Lower lobe of right lung (tissue), 2 donors: ENCODE measurements around the gene HINFP. TPM values are rescaled to one million over a fixed set of nuclear protein-coding genes. Genes with fewer than 3 reads are reported as not detected.

Experiments
- ATAC-seq, 2 donors: fragments of 200-7000 bp; cut with Tn5 transposase; one replicate each; pipeline ENCODE4 v1.9.1; 2020 to 2022; ENCODE audit warnings: mild to moderate bottlenecking in 2 of 2, moderate library complexity in 2 of 2
- DNase-seq: peaks from one replicate; pipeline ENCODE4 v3.0.0-alpha.2; 2020
- H3K27ac ChIP-seq: fragments of 200-600 bp; one replicate; pipeline ENCODE4 v1.8.0; 2022
- H3K27me3 ChIP-seq: fragments of 200-600 bp; one replicate; pipeline ENCODE4 v1.8.0; 2022; ENCODE audit warnings: low read depth
- H3K36me3 ChIP-seq: fragments of 200-600 bp; one replicate; pipeline ENCODE4 v1.8.0; 2022; ENCODE audit warnings: mild to moderate bottlenecking
- H3K4me1 ChIP-seq: fragments of 200-600 bp; one replicate; pipeline ENCODE4 v1.8.0; 2022
- H3K4me3 ChIP-seq: fragments of 200-600 bp; one replicate; pipeline ENCODE4 v1.8.0; 2022; ENCODE audit warnings: mild to moderate bottlenecking
- H3K9me3 ChIP-seq: fragments of 200-600 bp; one replicate; pipeline ENCODE4 v1.8.0; 2022
- intact Hi-C: fragments of 100-400 bp; cut with DNase I; formaldehyde crosslinking; loops from one replicate; pipeline ENCODE4 v1.11.0; 2022
- total RNA-seq: library from RNA; stranded (reverse); fragmentation: NEBNext Ultra II Directional; extraction: Animal tissue kit (Norgen Biotek cat#: 25700); gene quantifications from one replicate; pipeline ENCODE4 v1.2.1, GENCODE V29; 2021
- TF ChIP-seq, protein P1 (sequence below): fragments of 200-600 bp; IDR thresholded peaks from one replicate; pipeline ENCODE4 v1.8.0; 2022; ENCODE audit warnings: antibody characterized with exemption, mild to moderate bottlenecking
- donor health status: DM: no; HTN: yes; CAD: no; lungs with severe emphysema.

Gene HINFP
- total RNA-seq, 1 donor from 2014 or later = 31.0 TPM

DNA sequence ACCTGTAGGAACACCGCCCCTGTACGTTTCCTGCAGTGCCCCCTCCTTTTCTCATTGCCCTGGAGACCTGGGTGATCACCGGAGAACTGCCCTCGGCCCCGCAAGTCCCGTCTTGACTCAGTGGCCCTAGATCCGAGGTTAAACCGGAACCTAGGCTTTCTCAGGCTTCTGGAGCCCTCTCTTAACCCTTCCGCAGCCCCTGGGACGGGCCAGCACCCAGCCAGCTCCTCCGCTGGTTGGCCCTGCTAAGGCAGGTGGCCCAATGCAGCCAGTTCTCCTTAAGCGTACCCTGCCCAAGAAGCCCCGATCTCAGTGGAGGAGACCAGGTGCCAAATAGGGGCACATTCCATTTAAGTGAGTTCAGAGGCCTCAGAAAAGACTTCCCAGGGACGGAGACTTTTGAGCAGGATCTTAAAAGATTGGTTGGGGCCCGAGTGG lies 47.9 kb downstream of the HINFP start:
- TF ChIP-seq, protein P1, sequence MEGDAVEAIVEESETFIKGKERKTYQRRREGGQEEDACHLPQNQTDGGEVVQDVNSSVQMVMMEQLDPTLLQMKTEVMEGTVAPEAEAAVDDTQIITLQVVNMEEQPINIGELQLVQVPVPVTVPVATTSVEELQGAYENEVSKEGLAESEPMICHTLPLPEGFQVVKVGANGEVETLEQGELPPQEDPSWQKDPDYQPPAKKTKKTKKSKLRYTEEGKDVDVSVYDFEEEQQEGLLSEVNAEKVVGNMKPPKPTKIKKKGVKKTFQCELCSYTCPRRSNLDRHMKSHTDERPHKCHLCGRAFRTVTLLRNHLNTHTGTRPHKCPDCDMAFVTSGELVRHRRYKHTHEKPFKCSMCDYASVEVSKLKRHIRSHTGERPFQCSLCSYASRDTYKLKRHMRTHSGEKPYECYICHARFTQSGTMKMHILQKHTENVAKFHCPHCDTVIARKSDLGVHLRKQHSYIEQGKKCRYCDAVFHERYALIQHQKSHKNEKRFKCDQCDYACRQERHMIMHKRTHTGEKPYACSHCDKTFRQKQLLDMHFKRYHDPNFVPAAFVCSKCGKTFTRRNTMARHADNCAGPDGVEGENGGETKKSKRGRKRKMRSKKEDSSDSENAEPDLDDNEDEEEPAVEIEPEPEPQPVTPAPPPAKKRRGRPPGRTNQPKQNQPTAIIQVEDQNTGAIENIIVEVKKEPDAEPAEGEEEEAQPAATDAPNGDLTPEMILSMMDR = no peak
- intact Hi-C loops = no loop called here
- peaks cover 15% of the 10 kb centered on the region for H3K36me3 ChIP-seq
- ATAC-seq (peak; percentile 77 to 80), DNase-seq (peak; percentile 60)
- peak overlapping the region; percentile 90 for H3K4me3 ChIP-seq
- peak overlapping the region; percentile 98 for H3K27ac ChIP-seq
- H3K27me3 ChIP-seq = no peaks in the 10 kb centered on the region
- no peaks in the 10 kb centered on the region for H3K9me3 ChIP-seq
- peaks cover 10% of the 10 kb centered on the region for H3K4me1 ChIP-seq

DNA sequence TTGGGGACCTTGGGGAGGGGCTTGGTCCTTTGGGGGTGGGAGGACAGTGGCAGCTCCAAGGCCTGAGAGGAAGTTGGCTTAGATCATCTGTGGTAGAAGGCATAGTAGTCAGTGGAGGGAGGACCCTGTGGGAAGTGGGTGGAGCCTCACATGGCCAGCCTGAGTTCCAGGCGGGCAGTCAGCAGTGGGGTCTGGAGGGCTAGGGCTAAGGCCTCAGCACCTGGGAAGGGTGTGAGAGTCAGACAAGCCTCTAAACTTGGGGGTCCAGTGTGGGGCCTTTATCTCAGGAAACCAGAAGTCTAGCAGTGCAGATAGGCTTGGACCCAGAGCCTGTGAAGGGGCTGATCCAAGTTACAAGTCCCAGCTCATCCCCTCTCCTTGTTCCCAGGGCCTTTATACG lies 51.1 kb downstream of the HINFP start:
- Histone ChIP-seq H3K27ac (no peak overlapping the region), H3K27me3 (no peaks in the 10 kb centered on the region), H3K4me3 (no peak overlapping the region), H3K4me1 (peaks cover 10% of the 10 kb centered on the region), H3K36me3 (peaks cover 45% of the 10 kb centered on the region), H3K9me3 (no peaks in the 10 kb centered on the region)
- ATAC-seq = no peak
- intact Hi-C loops = no loop called here
- TF ChIP-seq, protein P1 = no peak
- DNase-seq = no peak

DNA sequence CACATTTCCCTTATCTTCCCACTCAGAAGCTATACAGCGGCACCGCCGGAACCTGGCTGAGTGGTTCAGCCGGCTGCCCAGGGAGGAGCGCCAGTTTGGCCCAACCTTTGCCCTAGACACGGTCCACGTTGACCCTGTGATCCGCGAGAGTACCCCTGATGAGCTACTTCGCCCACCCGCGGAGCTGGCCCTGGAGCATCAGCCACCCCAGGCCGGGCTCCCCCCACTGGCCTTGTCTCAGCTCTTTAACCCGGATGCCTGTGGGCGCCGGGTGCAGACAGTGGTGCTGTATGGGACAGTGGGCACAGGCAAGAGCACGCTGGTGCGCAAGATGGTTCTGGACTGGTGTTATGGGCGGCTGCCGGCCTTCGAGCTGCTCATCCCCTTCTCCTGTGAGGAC lies 52.1 kb downstream of the HINFP start:
- TF ChIP-seq, protein P1 = no peak
- peaks cover 50% of the 10 kb centered on the region for H3K36me3 ChIP-seq
- intact Hi-C loops = no loop called here

DNA sequence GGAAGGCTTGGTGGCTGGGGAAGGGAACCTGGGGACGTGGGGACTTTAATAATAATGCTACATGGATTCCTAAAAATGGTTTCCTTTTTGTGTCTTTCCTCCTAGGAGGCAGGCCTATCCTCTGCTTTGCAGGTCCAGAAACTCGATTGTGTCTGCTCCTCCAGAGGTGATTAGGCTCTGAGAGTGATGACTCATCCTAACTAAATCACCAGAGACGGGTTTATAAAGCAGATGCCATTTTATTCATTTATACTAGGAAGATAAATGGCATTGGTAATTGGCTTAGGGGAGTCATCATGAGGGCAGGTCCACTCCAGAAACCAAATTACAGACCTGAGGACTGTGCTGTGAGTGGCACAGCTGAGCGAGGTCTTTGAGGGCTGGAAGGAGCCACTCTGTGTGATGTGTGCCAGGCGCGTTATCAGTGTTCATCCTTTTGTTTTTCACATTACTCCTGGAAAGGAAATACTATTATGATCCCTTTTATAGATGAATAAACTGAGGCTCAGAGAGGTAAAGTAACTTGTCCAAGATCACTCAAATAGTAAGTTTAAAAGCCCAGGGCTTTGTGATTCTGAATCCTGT lies 54.2 kb downstream of the HINFP start:
- no peaks in the 10 kb centered on the region for H3K4me1 ChIP-seq
- H3K4me3 ChIP-seq = no peak overlapping the region
- peaks cover 59% of the 10 kb centered on the region for H3K36me3 ChIP-seq
- TF ChIP-seq, protein P1 = no peak
- no peak overlapping the region for H3K27ac ChIP-seq
- DNase-seq = no peak
- intact Hi-C loops = no loop called here
- H3K27me3 ChIP-seq = no peaks in the 10 kb centered on the region
- no peaks in the 10 kb centered on the region for H3K9me3 ChIP-seq
- ATAC-seq = no peak

More for the DNA sequence above, 52.1 kb downstream of the HINFP start:
- Histone ChIP-seq H3K9me3 (no peaks in the 10 kb centered on the region), H3K27me3 (no peaks in the 10 kb centered on the region), H3K27ac (no peak overlapping the region), H3K4me1 (peaks cover 10% of the 10 kb centered on the region), H3K4me3 (no peak overlapping the region)
- DNase-seq (no peak), ATAC-seq (no peak)

DNA sequence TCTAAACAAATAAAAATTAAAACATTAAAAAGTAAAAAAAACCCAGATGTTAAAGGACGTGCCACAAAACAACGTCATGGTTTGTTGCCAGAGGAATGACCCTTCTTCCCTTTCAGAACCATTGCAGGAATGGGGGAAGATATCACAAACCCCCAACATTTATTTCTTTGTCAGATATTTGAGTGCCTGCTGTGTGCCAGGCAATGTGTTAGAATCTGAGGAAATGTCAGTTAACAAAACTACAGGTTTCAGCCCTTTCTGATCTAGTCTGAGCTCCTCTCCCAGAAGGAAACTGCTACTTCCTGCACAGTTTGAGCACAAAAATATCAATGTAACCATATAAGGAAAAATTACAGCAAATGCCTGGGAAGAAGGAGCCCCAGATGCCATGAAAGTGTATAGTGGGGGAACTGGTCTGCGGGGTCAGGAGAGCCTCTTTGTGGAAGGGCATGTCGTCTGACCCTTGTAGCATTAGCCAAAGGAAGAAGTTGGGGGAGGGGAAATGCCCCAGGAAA lies 56.8 kb downstream of the HINFP start:
- H3K27ac ChIP-seq = no peak overlapping the region
- DNase-seq (no peak), ATAC-seq (no peak)
- no peak overlapping the region for H3K4me3 ChIP-seq
- intact Hi-C loops = no loop called here
- TF ChIP-seq, protein P1 = no peak
- no peaks in the 10 kb centered on the region for H3K27me3 ChIP-seq
- H3K36me3 ChIP-seq = peaks cover 61% of the 10 kb centered on the region
- H3K9me3 ChIP-seq = no peaks in the 10 kb centered on the region
- H3K4me1 ChIP-seq = no peaks in the 10 kb centered on the region
